Effector CD8-positive, alpha-beta T cell (primary cell): ENCODE results near the gene ANP32B.
"Not testable (repeated sequence)": the region's sequence is repeated elsewhere in the genome, so short reads cannot be mapped to it uniquely, and the experiment has no call there.

Experiments
- DNase-seq: peaks from one replicate; lab custom pipeline; 2025; lab: John Stamatoyannopoulos, UW

ANP32B gene

DNA sequence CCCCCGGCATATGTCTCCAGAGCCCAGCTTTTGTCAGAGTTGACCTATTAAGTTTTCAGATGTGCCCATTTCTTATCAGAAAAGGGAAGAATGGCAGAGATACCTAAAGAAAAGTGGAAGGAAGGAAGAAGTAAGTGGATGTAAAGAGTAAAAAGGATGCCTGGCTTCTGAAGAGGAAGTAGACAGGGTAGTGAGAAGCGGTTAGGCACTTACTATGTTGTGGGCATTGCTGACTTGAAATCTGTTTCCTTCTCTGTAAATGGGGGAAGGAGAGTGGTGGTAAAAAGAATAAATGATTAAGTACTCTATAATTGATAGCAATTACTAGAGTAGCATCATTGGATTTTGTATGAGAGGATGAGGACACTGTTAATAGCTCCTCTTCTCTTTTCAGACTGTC lies 9.9 kb downstream of the ANP32B start:
- no peak for DNase-seq

- no peak for DNase-seq
Measured at GRCh38 chr9:97994703-97995102, 11.6 kb downstream of the ANP32B start.

DNA sequence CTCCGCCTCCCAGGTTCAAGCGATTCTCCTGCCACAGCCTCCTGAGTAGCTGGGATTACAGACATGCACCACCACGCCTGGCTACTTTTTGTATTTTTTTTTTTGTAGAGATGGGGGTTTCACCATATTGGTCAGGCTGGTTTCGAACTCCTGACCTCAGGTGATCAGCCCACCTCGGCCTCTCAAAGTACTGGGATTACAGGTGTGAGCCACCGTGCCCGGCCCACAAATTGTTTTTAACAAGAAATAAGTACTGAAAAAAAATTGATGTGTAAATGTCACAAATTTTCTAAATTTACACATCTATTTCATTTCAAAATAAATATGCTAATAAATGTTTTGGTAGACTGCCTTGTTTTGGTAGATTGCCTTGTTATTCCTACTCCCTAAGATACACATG lies 13.5 kb downstream of the ANP32B start:
- not testable (repeated sequence) for DNase-seq

DNA sequence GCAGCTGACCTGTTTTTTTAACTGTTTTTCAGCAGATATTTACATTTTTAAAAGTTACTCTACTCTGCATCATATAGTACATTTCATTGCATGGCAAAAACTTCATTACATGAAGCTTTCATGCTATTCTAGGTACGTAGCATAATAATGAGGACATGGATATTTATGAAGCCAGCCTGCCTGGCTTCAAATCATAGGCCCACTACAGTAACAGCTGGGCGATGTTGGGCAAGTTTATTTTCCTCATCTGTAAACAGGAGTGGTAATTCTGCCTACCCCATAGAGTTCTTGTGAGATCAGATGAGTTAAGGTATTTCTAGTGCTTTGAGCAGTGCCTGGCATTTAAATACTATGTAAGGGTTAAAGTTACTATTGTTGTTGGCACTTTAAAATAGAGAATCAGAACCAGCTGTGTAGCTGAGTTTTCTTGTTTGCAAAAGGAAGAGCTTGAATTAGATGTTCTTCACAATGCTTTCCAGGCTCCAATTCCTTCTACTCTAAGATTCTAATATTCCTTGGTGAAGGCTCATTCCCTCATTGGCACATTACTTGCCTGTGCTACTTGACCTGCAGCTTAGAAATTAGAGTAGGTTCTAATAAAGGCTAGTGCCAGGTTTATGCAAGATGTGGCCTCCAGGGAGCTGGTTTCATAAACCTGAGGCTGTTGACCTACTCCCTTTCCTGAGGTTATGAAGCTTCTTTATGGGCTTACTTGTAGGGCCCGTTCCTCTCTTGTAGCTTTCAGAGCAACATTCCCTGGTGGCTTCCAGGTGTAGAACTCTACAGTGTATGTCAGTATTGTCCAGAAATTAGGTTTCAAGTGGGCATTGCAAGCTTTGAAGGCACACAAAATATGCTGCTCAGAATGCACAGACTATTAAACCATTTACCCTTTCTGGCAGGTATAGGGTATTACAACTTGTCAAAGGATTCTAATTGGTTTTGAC lies 14.5 kb downstream of the ANP32B start:
- no peak for DNase-seq

GRCh38 chr9:98002808-98003207 lies 19.7 kb downstream of the ANP32B start:
- no peak for DNase-seq

GRCh38 chr9:98006127-98006796 lies 23.1 kb downstream of the ANP32B start:
- DNase-seq = no peak

DNA sequence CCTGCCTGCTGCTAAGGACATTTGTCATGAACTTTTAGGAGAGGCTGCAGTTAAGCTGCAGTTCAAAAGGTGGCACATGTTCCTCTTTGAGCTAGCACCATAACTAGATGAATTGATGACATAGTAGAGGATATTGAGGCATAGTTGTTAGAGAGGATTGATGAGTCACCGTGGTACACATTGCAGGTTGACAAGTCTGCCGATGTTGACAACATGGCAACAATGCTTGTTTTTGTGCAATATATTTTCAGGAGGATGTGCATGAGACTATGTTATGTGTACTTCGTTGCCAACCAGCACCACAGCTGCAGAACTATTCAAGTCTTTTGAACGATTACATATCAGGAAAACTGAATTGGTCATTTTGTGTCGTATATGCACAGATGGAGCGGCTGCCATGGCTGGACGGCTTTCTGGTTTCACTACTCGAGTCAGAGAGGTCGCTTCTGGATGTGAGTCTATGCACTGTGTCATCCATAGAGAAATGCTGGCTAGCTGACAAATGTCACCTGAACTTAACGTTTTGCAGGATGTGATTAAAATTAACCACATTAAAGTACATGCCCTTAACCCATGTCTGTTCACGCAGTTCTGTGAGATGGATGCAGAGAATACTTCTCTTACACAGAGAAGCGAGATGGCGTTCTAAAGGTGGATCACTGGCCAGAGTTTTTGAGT lies 24.2 kb downstream of the ANP32B start:
- no peak for DNase-seq

DNA sequence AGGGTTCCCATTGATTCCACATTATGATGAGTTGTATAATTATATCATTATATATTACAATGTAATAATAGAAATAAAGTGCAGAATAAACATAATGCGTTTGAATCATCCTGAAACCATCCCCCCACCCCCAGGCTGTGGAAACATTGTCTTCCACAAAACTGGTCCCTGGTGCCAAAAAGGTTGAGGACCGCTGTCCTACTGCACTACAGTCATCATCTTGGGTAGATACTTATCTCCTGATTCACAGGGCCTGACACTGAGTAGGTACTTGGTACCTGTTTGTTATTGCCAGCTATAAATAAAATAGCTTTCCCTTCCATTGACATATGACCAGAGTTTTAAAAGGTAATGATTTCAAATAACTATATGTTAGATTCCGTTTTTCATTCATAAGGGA lies 25.6 kb downstream of the ANP32B start:
- no peak for DNase-seq

DNA sequence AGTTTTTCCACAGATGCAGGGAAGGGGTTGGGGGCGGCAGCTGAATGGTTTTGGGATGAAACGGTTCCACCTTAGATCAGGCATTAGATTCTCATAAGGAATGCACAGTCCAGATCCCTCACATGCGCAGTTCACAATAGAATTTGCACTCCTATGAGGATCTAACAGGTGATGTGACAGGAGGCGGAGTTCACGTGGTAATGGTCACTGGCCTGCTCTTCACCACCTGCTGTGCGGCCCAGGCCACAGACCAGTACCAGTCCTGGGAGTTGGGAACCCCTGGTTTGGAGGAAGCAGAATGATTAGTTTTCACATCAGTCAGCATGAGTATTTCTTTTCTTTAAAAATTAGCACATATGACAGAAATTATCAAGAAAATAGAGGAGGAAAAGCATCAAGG lies 26.3 kb downstream of the ANP32B start:
- no peak for DNase-seq

DNA sequence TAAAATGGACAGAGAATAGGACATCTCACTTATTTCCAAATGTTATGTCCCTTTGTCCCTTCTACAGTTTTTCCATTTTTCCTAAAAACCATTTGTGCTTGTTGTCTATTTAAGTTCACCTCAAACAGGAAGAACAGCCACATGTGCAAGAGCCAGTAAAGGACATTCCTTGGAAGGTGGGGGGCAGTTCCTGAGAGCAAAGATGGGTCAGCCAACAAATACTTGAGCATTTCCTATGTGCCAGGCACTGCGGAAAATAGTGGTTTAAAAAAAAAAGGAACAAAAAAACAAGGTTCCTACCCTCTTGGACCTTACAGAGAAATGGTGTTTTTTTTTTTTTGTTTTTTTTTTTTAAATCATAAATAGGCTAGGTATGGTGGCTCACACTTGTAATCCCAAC lies 26.8 kb downstream of the ANP32B start:
- DNase-seq = no peak

- DNase-seq = no peak
Measured at GRCh38 chr9:98010445-98010844, 27.3 kb downstream of the ANP32B start.

- no peak for DNase-seq
Measured at GRCh38 chr9:98011122-98011521, 28.0 kb downstream of the ANP32B start.

DNA sequence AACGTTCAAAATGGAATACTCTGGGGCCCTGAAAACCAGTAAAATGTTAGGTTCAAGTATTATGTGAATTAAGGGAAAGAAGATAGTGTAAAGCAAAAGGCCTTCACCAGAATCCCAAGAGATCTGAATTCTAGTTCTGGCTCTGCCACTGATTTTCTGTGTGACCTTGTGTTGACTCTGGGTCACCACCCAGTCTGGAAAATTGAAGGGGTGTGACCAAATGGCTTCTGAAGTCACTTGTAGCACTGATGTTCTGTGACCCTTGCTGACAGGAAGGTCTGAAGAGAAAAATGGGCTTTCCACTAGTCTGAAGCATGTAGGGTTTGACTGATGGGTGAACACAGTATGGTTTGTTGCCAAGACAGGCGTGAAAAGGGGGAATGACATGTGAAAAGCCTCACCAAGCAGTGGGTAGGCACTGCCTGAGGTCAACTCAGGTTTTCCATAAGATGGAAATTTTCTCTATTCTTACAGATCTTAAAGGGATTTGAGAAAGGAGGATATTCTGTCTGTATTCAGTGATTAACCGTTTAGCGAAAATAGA lies 33.1 kb downstream of the ANP32B start:
- DNase-seq = no peak

- no peak for DNase-seq
Measured at GRCh38 chr9:98017306-98017705, 34.2 kb downstream of the ANP32B start.

DNA sequence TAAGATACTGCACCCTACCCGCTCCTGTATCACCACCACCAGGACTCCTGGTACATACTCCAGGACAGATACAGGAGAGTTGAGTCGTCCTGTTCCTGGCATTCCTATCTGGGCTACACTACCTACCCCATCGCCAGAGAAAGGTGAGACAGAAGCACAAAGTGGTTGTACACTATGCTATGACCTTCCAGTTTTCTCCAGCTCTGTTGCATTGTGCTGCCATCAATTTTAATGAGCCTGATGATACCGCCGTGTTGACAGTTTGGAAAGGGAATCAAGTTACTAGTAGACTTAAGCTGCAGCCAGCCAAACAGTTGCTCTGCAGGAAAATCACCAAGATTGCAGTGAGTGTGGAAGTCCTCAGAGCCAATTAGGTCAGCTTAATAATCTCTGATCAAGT lies 35.2 kb downstream of the ANP32B start:
- DNase-seq = no peak

GRCh38 chr9:98019098-98019497 lies 36.0 kb downstream of the ANP32B start:
- DNase-seq = no peak

DNA sequence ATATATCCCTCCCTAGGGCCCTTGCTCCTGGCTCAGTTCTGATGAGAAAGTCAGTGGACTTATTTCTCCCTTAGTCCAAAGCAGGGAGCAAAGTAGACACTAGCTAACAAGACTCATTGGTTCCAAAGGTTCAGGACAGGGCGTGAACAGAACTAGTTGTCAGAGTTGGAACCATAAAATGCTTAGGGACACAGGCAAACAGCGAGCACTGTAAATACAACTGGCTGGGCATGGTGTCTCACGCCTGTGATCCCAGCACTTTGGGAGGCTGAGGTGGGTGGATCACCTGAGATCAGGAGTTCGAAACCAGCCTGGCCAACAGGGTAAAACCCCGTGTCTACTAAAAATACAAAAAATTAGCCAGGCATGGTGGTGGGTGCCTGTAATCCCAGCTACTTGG lies 36.7 kb downstream of the ANP32B start:
- not testable (repeated sequence) for DNase-seq

DNA sequence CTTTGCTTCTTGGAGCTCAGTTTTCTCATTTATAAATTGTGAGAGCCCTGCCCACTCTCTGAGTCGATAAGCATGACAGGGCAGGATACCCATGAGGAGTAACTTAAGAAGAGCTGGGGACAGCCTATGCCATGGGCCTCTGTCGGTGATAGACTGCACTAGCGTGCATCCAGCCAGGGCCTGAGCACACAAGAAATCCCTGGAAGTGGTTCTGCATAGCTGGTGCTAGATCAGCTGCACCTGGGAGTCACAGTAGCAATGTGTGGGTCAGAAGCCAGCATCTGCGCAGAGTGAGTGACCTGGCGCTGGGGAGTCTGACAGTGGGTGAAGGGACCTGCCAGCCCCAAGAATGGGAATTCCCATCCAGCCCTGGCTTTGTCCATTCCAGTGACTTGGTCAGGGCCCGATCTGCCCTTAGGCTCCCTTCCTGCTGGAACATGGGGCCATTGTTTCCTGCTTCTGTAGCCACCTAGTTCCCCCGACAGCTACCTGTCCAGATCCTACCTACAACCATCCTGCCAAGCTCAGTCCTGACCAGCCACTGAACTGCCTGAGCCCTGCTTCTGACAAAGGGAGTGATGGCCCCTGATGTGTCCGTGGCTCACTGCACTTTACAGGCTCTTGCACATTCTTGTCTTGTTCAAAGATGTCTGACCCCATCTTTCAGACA lies 37.5 kb downstream of the ANP32B start:
- no peak for DNase-seq

- DNase-seq = no peak
Measured at GRCh38 chr9:98021306-98022040, 38.3 kb downstream of the ANP32B start.

DNA sequence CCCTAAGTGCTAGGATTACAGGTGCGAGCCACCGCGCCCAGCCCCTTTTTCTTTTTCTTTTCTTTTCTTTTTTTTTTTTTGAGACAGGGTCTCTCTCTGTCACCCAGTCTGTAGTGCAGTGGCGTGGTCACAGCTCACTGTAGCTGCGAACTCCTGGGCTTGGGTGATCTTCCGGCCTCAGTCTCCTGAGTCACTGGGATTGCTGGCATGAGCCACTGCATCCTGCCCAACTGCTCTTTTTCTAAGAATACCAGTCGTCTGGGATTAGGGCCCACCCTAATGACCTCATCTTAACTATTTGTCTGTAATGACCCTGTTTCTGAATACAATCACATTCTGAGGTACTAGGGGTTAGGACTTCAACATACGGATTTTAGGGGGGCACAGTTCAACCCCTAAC lies 39.3 kb downstream of the ANP32B start:
- no peak for DNase-seq

DNA sequence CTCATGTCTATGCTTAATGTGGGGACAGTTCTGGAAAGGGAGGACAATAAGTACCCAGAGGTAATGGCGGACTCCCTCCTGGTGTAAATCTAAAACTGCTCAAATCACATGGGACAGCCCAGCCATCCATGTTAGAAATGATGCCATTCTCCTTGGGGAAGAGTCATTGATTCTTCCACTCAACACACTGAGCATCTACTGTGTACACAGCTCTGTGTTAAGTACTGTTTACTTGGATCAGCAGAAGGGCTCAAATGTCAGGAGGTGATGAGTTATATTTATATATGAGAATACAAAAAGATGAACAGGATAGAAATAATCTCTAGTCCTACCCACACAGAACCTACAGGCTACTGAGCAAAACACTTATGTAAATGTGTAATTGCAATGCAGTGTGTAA lies 41.6 kb downstream of the ANP32B start:
- no peak for DNase-seq
